Measurements from ENCODE around the gene BRWD1. TPM values are rescaled to one million over a fixed set of nuclear protein-coding genes. Genes with fewer than 3 reads are reported as not detected.

Gene BRWD1
- polyA plus RNA-seq, 1 donor (not counting 4 experiments of a cell fraction or from before 2014, with no cell fraction given): 15.1 TPM

DNA sequence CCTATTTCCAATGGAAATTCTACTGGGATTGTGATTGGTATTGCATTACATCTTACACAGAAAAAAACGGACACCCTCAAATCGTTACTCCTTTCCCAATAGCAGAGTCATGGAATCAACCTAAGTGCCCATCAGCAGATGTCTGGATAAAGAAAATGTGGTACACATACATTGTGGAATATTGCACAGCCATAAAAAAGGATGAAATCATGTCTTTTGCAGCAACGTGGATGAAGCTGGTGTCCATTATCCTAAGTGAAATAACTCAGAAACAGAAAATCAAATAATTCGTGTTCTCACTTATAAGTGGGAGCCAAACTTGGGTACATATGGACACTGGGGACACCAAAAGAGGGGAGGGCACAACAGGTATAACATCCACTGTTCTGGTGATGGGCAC lies 21.2 kb upstream of the BRWD1 start:
- H2AFZ ChIP-seq (ENCODE audit: control insufficient read depth, low read length): no peak overlapping the region
- DNase-seq (ENCODE audit: low read depth, low spot score) (no peak), FAIRE-seq (no peak)
- H3K9ac ChIP-seq (ENCODE audit: control insufficient read depth, extremely low read depth, insufficient read depth, low read length): no peak overlapping the region
- no peak overlapping the region for H3K4me3 ChIP-seq (ENCODE audit: control insufficient read depth in 2 of 3, extremely low read depth in 1 of 3, insufficient read depth in 2 of 3, low read depth in 1 of 3, low read length in 3 of 3)
- H3K9me3 ChIP-seq (ENCODE audit: control insufficient read depth, low read depth, low read length): no peaks in the 10 kb centered on the region
- no peaks in the 10 kb centered on the region for H4K20me1 ChIP-seq (ENCODE audit: control insufficient read depth, extremely low read depth, insufficient read depth, low read length)
- H3K36me3 ChIP-seq (ENCODE audit: control insufficient read depth in 2 of 2, extremely low read depth in 1 of 2, insufficient read depth in 2 of 2, low read length in 2 of 2): no peaks in the 10 kb centered on the region
- no peak overlapping the region for H3K4me2 ChIP-seq (ENCODE audit: control insufficient read depth, extremely low read depth, insufficient read depth, low read depth, low read length)
- H3K9me1 ChIP-seq (ENCODE audit: control insufficient read depth, extremely low read depth, insufficient read depth, low read length): no peaks in the 10 kb centered on the region
- TF ChIP-seq, protein P1, sequence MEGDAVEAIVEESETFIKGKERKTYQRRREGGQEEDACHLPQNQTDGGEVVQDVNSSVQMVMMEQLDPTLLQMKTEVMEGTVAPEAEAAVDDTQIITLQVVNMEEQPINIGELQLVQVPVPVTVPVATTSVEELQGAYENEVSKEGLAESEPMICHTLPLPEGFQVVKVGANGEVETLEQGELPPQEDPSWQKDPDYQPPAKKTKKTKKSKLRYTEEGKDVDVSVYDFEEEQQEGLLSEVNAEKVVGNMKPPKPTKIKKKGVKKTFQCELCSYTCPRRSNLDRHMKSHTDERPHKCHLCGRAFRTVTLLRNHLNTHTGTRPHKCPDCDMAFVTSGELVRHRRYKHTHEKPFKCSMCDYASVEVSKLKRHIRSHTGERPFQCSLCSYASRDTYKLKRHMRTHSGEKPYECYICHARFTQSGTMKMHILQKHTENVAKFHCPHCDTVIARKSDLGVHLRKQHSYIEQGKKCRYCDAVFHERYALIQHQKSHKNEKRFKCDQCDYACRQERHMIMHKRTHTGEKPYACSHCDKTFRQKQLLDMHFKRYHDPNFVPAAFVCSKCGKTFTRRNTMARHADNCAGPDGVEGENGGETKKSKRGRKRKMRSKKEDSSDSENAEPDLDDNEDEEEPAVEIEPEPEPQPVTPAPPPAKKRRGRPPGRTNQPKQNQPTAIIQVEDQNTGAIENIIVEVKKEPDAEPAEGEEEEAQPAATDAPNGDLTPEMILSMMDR (optimal IDR thresholded peaks at IDR 0.05 in 1 of 3, IDR thresholded peaks at IDR 0.05 in 1 of 3, conservative IDR thresholded peaks at IDR 0.05 in 1 of 3; ENCODE audit: extremely low read depth in 1 of 3, insufficient read depth in 2 of 3, low read length in 3 of 3): no peak
- TF ChIP-seq EZH2 (IDR thresholded peaks at IDR 0.05; ENCODE audit: low read length): no peak
- H3K4me1 ChIP-seq (ENCODE audit: control insufficient read depth, extremely low read depth, insufficient read depth, low read length): no peaks in the 10 kb centered on the region
- no peaks in the 10 kb centered on the region for H3K27me3 ChIP-seq (ENCODE audit: control insufficient read depth, extremely low read depth, insufficient read depth, low read length)
- no peak overlapping the region for H3K27ac ChIP-seq (ENCODE audit: control insufficient read depth, insufficient read depth, low read length)
- H3K79me2 ChIP-seq (ENCODE audit: control insufficient read depth, insufficient read depth, low read length): no peaks in the 10 kb centered on the region
- dilution Hi-C loops (cut with MboI; ENCODE audit: extremely low pct_ligation_motif_present, low sequenced_read_pairs): no loop called here

DNA sequence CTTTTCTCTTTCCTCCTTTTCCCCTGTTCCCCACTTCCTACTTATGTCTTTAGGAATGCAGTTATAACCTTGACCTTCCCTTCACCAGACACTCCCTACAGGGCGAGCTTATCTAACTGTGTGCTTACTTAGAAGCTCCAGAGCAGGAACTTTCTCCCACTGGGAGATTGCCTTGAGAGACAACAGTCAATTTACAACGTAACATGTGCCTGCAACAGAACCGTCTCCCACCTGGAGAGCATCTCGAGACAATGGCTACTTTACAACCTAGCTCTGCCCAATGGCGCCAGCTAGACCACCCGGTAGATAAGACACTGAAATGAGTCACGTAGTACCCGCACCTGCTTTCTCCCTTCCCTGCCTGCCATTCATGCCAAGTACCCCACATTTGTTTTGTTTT lies 18.7 kb upstream of the BRWD1 start:
- dilution Hi-C loops (cut with MboI; ENCODE audit: extremely low pct_ligation_motif_present, low sequenced_read_pairs): no loop called here
- Histone ChIP-seq H4K20me1 (ENCODE audit: control insufficient read depth, extremely low read depth, insufficient read depth, low read length) (no peaks in the 10 kb centered on the region), H3K4me3 (ENCODE audit: control insufficient read depth in 2 of 3, extremely low read depth in 1 of 3, insufficient read depth in 2 of 3, low read depth in 1 of 3, low read length in 3 of 3) (no peak overlapping the region), H3K4me2 (ENCODE audit: control insufficient read depth, extremely low read depth, insufficient read depth, low read depth, low read length) (no peak overlapping the region), H3K9me1 (ENCODE audit: control insufficient read depth, extremely low read depth, insufficient read depth, low read length) (no peaks in the 10 kb centered on the region), H3K9ac (ENCODE audit: control insufficient read depth, extremely low read depth, insufficient read depth, low read length) (no peak overlapping the region), H3K27ac (ENCODE audit: control insufficient read depth, insufficient read depth, low read length) (no peak overlapping the region), H3K27me3 (ENCODE audit: control insufficient read depth, extremely low read depth, insufficient read depth, low read length) (no peaks in the 10 kb centered on the region), H3K4me1 (ENCODE audit: control insufficient read depth, extremely low read depth, insufficient read depth, low read length) (no peaks in the 10 kb centered on the region), H3K36me3 (ENCODE audit: control insufficient read depth in 2 of 2, extremely low read depth in 1 of 2, insufficient read depth in 2 of 2, low read length in 2 of 2) (no peaks in the 10 kb centered on the region), H2AFZ (ENCODE audit: control insufficient read depth, low read length) (no peak overlapping the region), H3K79me2 (ENCODE audit: control insufficient read depth, insufficient read depth, low read length) (no peaks in the 10 kb centered on the region), H3K9me3 (ENCODE audit: control insufficient read depth, low read depth, low read length) (no peaks in the 10 kb centered on the region)
- no peak for FAIRE-seq
- TF ChIP-seq, protein P1 (optimal IDR thresholded peaks at IDR 0.05 in 1 of 3, IDR thresholded peaks at IDR 0.05 in 1 of 3, conservative IDR thresholded peaks at IDR 0.05 in 1 of 3; ENCODE audit: extremely low read depth in 1 of 3, insufficient read depth in 2 of 3, low read length in 3 of 3): no peak
- no peak for TF ChIP-seq EZH2 (IDR thresholded peaks at IDR 0.05; ENCODE audit: low read length)
- DNase-seq (ENCODE audit: low read depth, low spot score): no peak

Data from keratinocyte (primary cell).